ENCODE measurements around the gene MPI.

The MPI gene

GRCh38 chr15:74851960-74852359, 37.9 kb upstream of the MPI start:
- in situ Hi-C loops (cut with MboI; ENCODE audit: low pct_unique_long_range_greater_than_20kb, low sequenced_read_pairs, unreplicated experiment), result no loop called here
- TF ChIP-seq CTCF (IDR thresholded peaks at IDR 0.05; ENCODE audit: extremely low read depth, insufficient read depth, missing control alignments), result no peak
- DNase-seq (ENCODE audit: low spot score), result no peak

GRCh38 chr15:74854453-74855022, 35.3 kb upstream of the MPI start:
- no peak for TF ChIP-seq CTCF (IDR thresholded peaks at IDR 0.05; ENCODE audit: extremely low read depth, insufficient read depth, missing control alignments)
- in situ Hi-C loops (cut with MboI; ENCODE audit: low pct_unique_long_range_greater_than_20kb, low sequenced_read_pairs, unreplicated experiment), result no loop called here
- DNase-seq (ENCODE audit: low spot score), result no peak

- in situ Hi-C loops (cut with MboI; ENCODE audit: low pct_unique_long_range_greater_than_20kb, low sequenced_read_pairs, unreplicated experiment), result no loop called here
- no peak for TF ChIP-seq CTCF (IDR thresholded peaks at IDR 0.05; ENCODE audit: extremely low read depth, insufficient read depth, missing control alignments)
- no peak for DNase-seq (ENCODE audit: low spot score)
Observed at GRCh38 chr15:74855857-74856256, 34.0 kb upstream of the MPI start.

GRCh38 chr15:74856537-74856936, 33.3 kb upstream of the MPI start:
- no peak for TF ChIP-seq CTCF (IDR thresholded peaks at IDR 0.05; ENCODE audit: extremely low read depth, insufficient read depth, missing control alignments)
- in situ Hi-C loops (cut with MboI; ENCODE audit: low pct_unique_long_range_greater_than_20kb, low sequenced_read_pairs, unreplicated experiment), result no loop called here

GRCh38 chr15:74857082-74857655, 32.7 kb upstream of the MPI start:
- DNase-seq (ENCODE audit: low spot score), result peak; percentile 70
- in situ Hi-C loops (cut with MboI; ENCODE audit: low pct_unique_long_range_greater_than_20kb, low sequenced_read_pairs, unreplicated experiment), result no loop called here
- TF ChIP-seq CTCF (IDR thresholded peaks at IDR 0.05; ENCODE audit: extremely low read depth, insufficient read depth, missing control alignments), result no peak

More at GRCh38 chr15:74856537-74856936, 33.3 kb upstream of the MPI start:
- no peak for DNase-seq (ENCODE audit: low spot score)

- in situ Hi-C loops (cut with MboI; ENCODE audit: low pct_unique_long_range_greater_than_20kb, low sequenced_read_pairs, unreplicated experiment), result no loop called here
- TF ChIP-seq CTCF (IDR thresholded peaks at IDR 0.05; ENCODE audit: extremely low read depth, insufficient read depth, missing control alignments), result no peak
- DNase-seq (ENCODE audit: low spot score), result peak; percentile 25
Observed at GRCh38 chr15:74857671-74858368, 32.0 kb upstream of the MPI start.

Data from GM13977 (cell line).